Measurements from ENCODE around the gene FAM168A. TPM values are rescaled to one million over a fixed set of nuclear protein-coding genes. Genes with fewer than 3 reads are reported as not detected.

Gene FAM168A
- 10 to 100 TPM; 23.6 to 27.0 (median 24.7) TPM for total RNA-seq
- total RNA-seq (2013) = 20.3 TPM
- 9.5 to 67.1 (median 47.8) reads per million in 29 experiments for total RNA-seq

- H3K36me3 ChIP-seq (ENCODE audit: control insufficient read depth in 2 of 2, extremely low read depth in 1 of 2, insufficient read depth in 1 of 2, low read length in 1 of 2) = no peaks in the 10 kb centered on the region
- H3K27me3 ChIP-seq (replicated peaks in 1 of 2; ENCODE audit: control insufficient read depth in 2 of 2, extremely low read depth in 1 of 2, insufficient read depth in 2 of 2, low read length in 1 of 2) = no peaks in the 10 kb centered on the region
- Mint-ChIP-seq H3K4me1 (peaks cover 36 to 48% (median 41%) of the 10 kb centered on the region in 3 donors), H3K4me3 (peak within 1 kb of the TSS; percentile 90 to 94 (median 94)), H3K27ac (peak within 1 kb of the TSS; percentile 93 to 94), H3K36me3 (no peaks in the 10 kb centered on the region), H3K9me3 (no peaks in the 10 kb centered on the region), H3K27me3 (no peaks in the 10 kb centered on the region)
- no peaks in the 10 kb centered on the region for H3K9me3 ChIP-seq
- WGBS (ENCODE audit: insufficient coverage) = under 1% methylated on average over 51 of the region's 64 CpGs
- peaks cover 15 to 17% of the 10 kb centered on the region in 2 experiments for H3K4me1 ChIP-seq (ENCODE audit: control insufficient read depth in 1 of 2, extremely low read depth in 1 of 2, insufficient read depth in 2 of 2, low read length in 2 of 2)
- POLR2A ChIA-PET = interaction anchor here in 1 of 2 donors (0.6 kb wide), 1 partner anchor 51 kb away, joined by 3 read pairs; no protein-coding TSS in a partner anchor
- H3K27ac ChIP-seq (ENCODE audit: low read length) = peak within 1 kb of the TSS; percentile 76
- peak within 1 kb of the TSS; percentile 71 to 86 for H3K4me3 ChIP-seq (ENCODE audit: control insufficient read depth in 1 of 2, extremely low read depth in 1 of 2, low read length in 1 of 2)
- ATAC-seq (replicated peaks in 1 of 4) (peak; percentile 94 to 95 (median 94)), DNase-seq (peak; percentile 82 to 96 (median 91))
- CTCF ChIA-PET = interaction anchor here in 1 of 2 donors (1.1 to 1.5 kb wide), 2 partner anchors 28 to 63 kb away, joined by 3 to 5 read pairs; no protein-coding TSS in a partner anchor
Observed at GRCh38 chr11:73597956-73598718, at the start of gene FAM168A. TSS of gene FAM168A (minus strand) at chr11:73598112. CDS start at chr11:73468474, 129,638 bp downstream.

GRCh38 chr11:73647459-73648100 is 49.7 kb upstream of the FAM168A start:
- H3K27me3 ChIP-seq (replicated peaks in 1 of 2; ENCODE audit: control insufficient read depth in 2 of 2, extremely low read depth in 1 of 2, insufficient read depth in 2 of 2, low read length in 1 of 2) = no peaks in the 10 kb centered on the region
- H3K4me1 ChIP-seq (ENCODE audit: control insufficient read depth in 1 of 2, extremely low read depth in 1 of 2, insufficient read depth in 2 of 2, low read length in 2 of 2) = peaks cover 9 to 24% of the 10 kb centered on the region in 2 experiments
- WGBS (ENCODE audit: insufficient coverage) = 14% methylated on average over 11 of the region's 23 CpGs
- POLR2A ChIA-PET = interaction anchor here in 1 of 2 donors (0.6 kb wide), 1 partner anchor 385 kb away, joined by 3 read pairs; no protein-coding TSS in a partner anchor
- Mint-ChIP-seq H3K4me1 (peaks cover 24 to 30% (median 25%) of the 10 kb centered on the region in 3 donors), H3K27me3 (no peaks in the 10 kb centered on the region), H3K27ac (peak overlapping the region; percentile 84 to 92), H3K4me3 (peak overlapping the region; percentile 83 to 85 (median 83)), H3K9me3 (no peaks in the 10 kb centered on the region), H3K36me3 (peaks cover 4% of the 10 kb centered on the region)
- H3K36me3 ChIP-seq (ENCODE audit: control insufficient read depth in 2 of 2, extremely low read depth in 1 of 2, insufficient read depth in 1 of 2, low read length in 1 of 2) = peaks cover 5% of the 10 kb centered on the region in 2 donors
- peak overlapping the region; percentile 35 to 64 for H3K4me3 ChIP-seq (ENCODE audit: control insufficient read depth in 1 of 2, extremely low read depth in 1 of 2, low read length in 1 of 2)
- H3K27ac ChIP-seq (ENCODE audit: low read length) = peak overlapping the region; percentile 56
- DNase-seq = peak; percentile 87 to 97 (median 92)
- CTCF ChIA-PET = interaction anchor here in 1 of 2 donors (0.6 to 1.7 kb wide), 4 partner anchors 13 to 1217 kb away, joined by 3 to 13 read pairs (median 3); no protein-coding TSS in a partner anchor
- H3K9me3 ChIP-seq = no peaks in the 10 kb centered on the region
- peak; percentile 97 to 100 (median 98) for ATAC-seq (replicated peaks in 1 of 4)

- 84% methylated on average over 19 of the region's 26 CpGs for WGBS (ENCODE audit: insufficient coverage)
- peaks cover 0 to 3% of the 10 kb centered on the region in 2 donors for H3K36me3 ChIP-seq (ENCODE audit: control insufficient read depth in 2 of 2, extremely low read depth in 1 of 2, insufficient read depth in 1 of 2, low read length in 1 of 2)
- H3K27ac Mint-ChIP-seq = peak within 1 kb of the TSS; percentile 79 to 92
- peak within 1 kb of the TSS in 1 of 2 donors; percentile 64 for H3K4me3 ChIP-seq (ENCODE audit: control insufficient read depth in 1 of 2, extremely low read depth in 1 of 2, low read length in 1 of 2)
- DNase-seq (no peak), ATAC-seq (replicated peaks in 1 of 4) (no peak)
- POLR2A ChIA-PET = interaction anchor here (0.6 kb wide), 2 partner anchors 16 to 1615 kb away, joined by 4 to 7 read pairs; no protein-coding TSS in a partner anchor
- H3K27me3 Mint-ChIP-seq = no peaks in the 10 kb centered on the region
- CTCF ChIA-PET = interaction anchor here in 1 of 2 donors (0.9 kb wide), 1 partner anchor 20 kb away, joined by 3 read pairs; no protein-coding TSS in a partner anchor
- H3K27ac ChIP-seq (ENCODE audit: low read length) = peak within 1 kb of the TSS; percentile 41
- peaks cover 24 to 30% (median 25%) of the 10 kb centered on the region in 3 donors for H3K4me1 Mint-ChIP-seq
- peaks cover 9 to 27% of the 10 kb centered on the region in 2 experiments for H3K4me1 ChIP-seq (ENCODE audit: control insufficient read depth in 1 of 2, extremely low read depth in 1 of 2, insufficient read depth in 2 of 2, low read length in 2 of 2)
- H3K9me3 Mint-ChIP-seq = no peaks in the 10 kb centered on the region
- H3K27me3 ChIP-seq (replicated peaks in 1 of 2; ENCODE audit: control insufficient read depth in 2 of 2, extremely low read depth in 1 of 2, insufficient read depth in 2 of 2, low read length in 1 of 2) = no peaks in the 10 kb centered on the region
- H3K9me3 ChIP-seq = no peaks in the 10 kb centered on the region
- no peaks in the 10 kb centered on the region for H3K36me3 Mint-ChIP-seq
- peak within 1 kb of the TSS; percentile 83 to 85 (median 83) for H3K4me3 Mint-ChIP-seq
Observed at GRCh38 chr11:73645972-73646631, 48.2 kb upstream of the FAM168A start, which contains the start of gene PLEKHB1. TSS of gene PLEKHB1 (plus strand) at chr11:73646581. CDS start at chr11:73646609, 28 bp downstream.

GRCh38 chr11:73645121-73645969 is 47.4 kb upstream of the FAM168A start:
- 58% methylated on average over 6 of the region's 16 CpGs for WGBS (ENCODE audit: insufficient coverage)
- no peak for DNase-seq
- H3K27me3 Mint-ChIP-seq = no peaks in the 10 kb centered on the region
- ChIA-PET CTCF (interaction anchor here (0.7 to 0.9 kb wide), 3 partner anchors 20 to 564 kb away, joined by 3 to 9 read pairs (median 4); no protein-coding TSS in a partner anchor), POLR2A (interaction anchor here (0.6 to 0.7 kb wide), 3 partner anchors 15 to 1616 kb away, joined by 4 to 7 read pairs (median 5); no protein-coding TSS in a partner anchor)
- no peak overlapping the region for H3K4me3 Mint-ChIP-seq
- Histone ChIP-seq H3K27me3 (replicated peaks in 1 of 2; ENCODE audit: control insufficient read depth in 2 of 2, extremely low read depth in 1 of 2, insufficient read depth in 2 of 2, low read length in 1 of 2) (no peaks in the 10 kb centered on the region), H3K27ac (ENCODE audit: low read length) (no peak overlapping the region), H3K9me3 (no peaks in the 10 kb centered on the region), H3K4me3 (ENCODE audit: control insufficient read depth in 1 of 2, extremely low read depth in 1 of 2, low read length in 1 of 2) (no peak overlapping the region), H3K4me1 (ENCODE audit: control insufficient read depth in 1 of 2, extremely low read depth in 1 of 2, insufficient read depth in 2 of 2, low read length in 2 of 2) (peaks cover 14 to 29% of the 10 kb centered on the region in 2 experiments), H3K36me3 (ENCODE audit: control insufficient read depth in 2 of 2, extremely low read depth in 1 of 2, insufficient read depth in 1 of 2, low read length in 1 of 2) (no peaks in the 10 kb centered on the region)
- no peak for ATAC-seq (replicated peaks in 1 of 4)
- H3K36me3 Mint-ChIP-seq = no peaks in the 10 kb centered on the region
- no peak overlapping the region for H3K27ac Mint-ChIP-seq
- H3K4me1 Mint-ChIP-seq = peaks cover 28 to 35% (median 31%) of the 10 kb centered on the region in 3 donors
- no peaks in the 10 kb centered on the region for H3K9me3 Mint-ChIP-seq

- POLR2A ChIA-PET = no interaction called here
- H3K4me3 Mint-ChIP-seq = no peak overlapping the region
- Histone ChIP-seq H3K9me3 (no peaks in the 10 kb centered on the region), H3K27me3 (replicated peaks in 1 of 2; ENCODE audit: control insufficient read depth in 2 of 2, extremely low read depth in 1 of 2, insufficient read depth in 2 of 2, low read length in 1 of 2) (peaks cover 0 to 3% of the 10 kb centered on the region in 2 experiments), H3K27ac (ENCODE audit: low read length) (no peak overlapping the region), H3K4me3 (ENCODE audit: control insufficient read depth in 1 of 2, extremely low read depth in 1 of 2, low read length in 1 of 2) (no peak overlapping the region), H3K36me3 (ENCODE audit: control insufficient read depth in 2 of 2, extremely low read depth in 1 of 2, insufficient read depth in 1 of 2, low read length in 1 of 2) (no peaks in the 10 kb centered on the region), H3K4me1 (ENCODE audit: control insufficient read depth in 1 of 2, extremely low read depth in 1 of 2, insufficient read depth in 2 of 2, low read length in 2 of 2) (peaks cover 8% of the 10 kb centered on the region in 2 experiments)
- no peak for DNase-seq
- H3K4me1 Mint-ChIP-seq = peaks cover 8 to 14% (median 10%) of the 10 kb centered on the region in 3 donors
- H3K9me3 Mint-ChIP-seq = no peaks in the 10 kb centered on the region
- no peaks in the 10 kb centered on the region for H3K36me3 Mint-ChIP-seq
- ATAC-seq (replicated peaks in 1 of 4) = no peak
- no peak overlapping the region for H3K27ac Mint-ChIP-seq
- no peaks in the 10 kb centered on the region for H3K27me3 Mint-ChIP-seq
- CTCF ChIA-PET = no interaction called here
Observed at GRCh38 chr11:73641668-73642067, 43.8 kb upstream of the FAM168A start.

Data from T-cell (primary cell).